CD4-positive, alpha-beta T cell treated with Interleukin-6 at 100 ng/mL for 8 hours (primary cell): ENCODE results near the gene CHN1.

Source experiments
- DNase-seq: peaks from one replicate; pipeline ENCODE4 v3.0.0-alpha.2; 2020; ENCODE audit warnings: mixed read lengths, low spot score

The CHN1 gene

GRCh38 chr2:175010848-175011254 is 5.7 kb upstream of the CHN1 start:
- DNase-seq: no peak

- no peak for DNase-seq
Observed at GRCh38 chr2:175009917-175010621, 4.9 kb upstream of the CHN1 start.

- DNase-seq: no peak
Observed at GRCh38 chr2:175008801-175009495, 3.8 kb upstream of the CHN1 start.

GRCh38 chr2:175008009-175008408 is 2.8 kb upstream of the CHN1 start:
- DNase-seq: no peak

- DNase-seq: no peak
Observed at GRCh38 chr2:175007510-175007909, 2.3 kb upstream of the CHN1 start.

GRCh38 chr2:175006281-175006680 is 1.1 kb upstream of the CHN1 start:
- DNase-seq: no peak

- DNase-seq: no peak
Observed at GRCh38 chr2:175005733-175006264, 618 bp upstream of the CHN1 start.

GRCh38 chr2:175004730-175004979 is 526 bp downstream of the CHN1 start:
- DNase-seq: no peak

GRCh38 chr2:175003875-175004729 is 1.1 kb downstream of the CHN1 start:
- no peak for DNase-seq

- DNase-seq: no peak
Observed at GRCh38 chr2:175002547-175003274, 2.5 kb downstream of the CHN1 start.

GRCh38 chr2:175001566-175001965 is 3.6 kb downstream of the CHN1 start:
- DNase-seq: no peak

- no peak for DNase-seq
Observed at GRCh38 chr2:174997110-174997509, 8.1 kb downstream of the CHN1 start.

GRCh38 chr2:174996622-174997021 is 8.6 kb downstream of the CHN1 start:
- DNase-seq: no peak

- no peak for DNase-seq
Observed at GRCh38 chr2:174994381-174994780, 10.8 kb downstream of the CHN1 start.

- no peak for DNase-seq
Observed at GRCh38 chr2:174992886-174993285, 12.3 kb downstream of the CHN1 start.

GRCh38 chr2:174985614-174986013 is 19.6 kb downstream of the CHN1 start:
- DNase-seq: no peak

GRCh38 chr2:174984561-174984960 is 20.6 kb downstream of the CHN1 start:
- no peak for DNase-seq

GRCh38 chr2:174981331-174981730 is 23.9 kb downstream of the CHN1 start:
- no peak for DNase-seq

- DNase-seq: no peak
Observed at GRCh38 chr2:174979996-174980395, 25.2 kb downstream of the CHN1 start.

GRCh38 chr2:174977364-174977763 is 27.8 kb downstream of the CHN1 start:
- DNase-seq: no peak

- no peak for DNase-seq
Observed at GRCh38 chr2:174974131-174974530, 31.1 kb downstream of the CHN1 start.

- DNase-seq: no peak
Observed at GRCh38 chr2:174972924-174973323, 32.3 kb downstream of the CHN1 start.
